Nucleus accumbens (tissue), 56 donors: ENCODE data around the gene GPR18.

Experiments
- DNase-seq, 56 donors: peaks; one replicate each; lab custom pipeline; 2025; lab: John Stamatoyannopoulos, UW

The GPR18 gene

DNA sequence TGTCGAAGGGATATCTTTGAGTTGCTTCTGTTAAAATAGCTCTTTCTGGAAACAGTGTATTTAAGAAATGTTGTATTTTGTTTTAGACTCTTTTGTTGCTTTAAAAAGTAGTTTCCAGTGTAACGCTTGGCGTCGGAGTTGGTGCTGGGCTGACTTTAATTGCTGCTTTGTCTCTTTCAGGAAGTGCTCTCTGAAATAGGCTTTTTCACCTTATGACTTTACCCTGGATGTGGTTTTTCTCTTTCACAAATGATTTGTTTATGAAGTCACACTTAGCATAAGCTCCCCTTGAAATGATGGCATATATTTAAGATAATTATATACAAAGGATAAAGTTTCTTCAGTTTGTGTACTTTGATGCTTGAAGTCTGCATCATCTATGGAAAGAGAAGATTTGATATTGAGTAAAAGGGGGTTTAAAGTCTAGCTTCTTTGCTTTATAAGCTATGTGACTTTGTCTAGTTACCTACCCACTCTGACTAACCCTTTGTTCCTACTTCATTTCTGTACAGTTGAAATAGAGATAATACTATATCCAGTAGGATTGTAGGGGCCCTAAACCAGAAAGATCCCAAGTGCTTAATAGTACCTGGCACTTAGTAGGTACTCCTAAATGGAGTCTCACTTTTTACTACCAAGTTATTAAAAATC lies at the start of gene GPR18:
Gene GPR18, minus strand, starts transcription at position 170 of the 651 bp plus-strand sequence. CDS start 2,507 bp downstream, outside the sequence.
- no peak for DNase-seq

- DNase-seq, result no peak
Observed at GRCh38 chr13:99307648-99308339, 49.6 kb upstream of the GPR18 start.

GRCh38 chr13:99307247-99307646 lies 49.1 kb upstream of the GPR18 start, which contains the start of gene GPR183:
TSS of gene GPR183 (minus strand) at chr13:99307399. CDS start at chr13:99296145, 11,254 bp downstream.
- no peak for DNase-seq

DNA sequence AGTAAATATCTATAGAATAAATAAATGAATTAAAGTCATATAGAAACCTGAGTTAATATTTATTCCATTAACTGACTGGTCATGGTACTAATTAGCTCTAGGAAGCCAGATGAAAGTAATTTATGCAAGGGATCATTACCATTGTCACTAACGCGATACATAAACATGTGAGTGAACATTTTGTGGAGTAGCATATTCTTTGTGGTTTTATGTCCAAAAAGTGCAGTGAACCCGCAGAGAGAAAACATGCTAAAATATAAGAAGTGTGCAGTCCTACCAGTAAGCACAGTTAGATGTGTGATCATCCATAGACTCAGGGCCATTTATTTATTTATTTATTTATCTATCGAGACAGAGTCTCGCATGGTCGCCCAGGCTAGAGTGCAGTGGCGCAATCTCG lies 47.4 kb upstream of the GPR18 start:
- DNase-seq, result no peak

- no peak for DNase-seq
Observed at GRCh38 chr13:99305158-99305557, 47.0 kb upstream of the GPR18 start.

DNA sequence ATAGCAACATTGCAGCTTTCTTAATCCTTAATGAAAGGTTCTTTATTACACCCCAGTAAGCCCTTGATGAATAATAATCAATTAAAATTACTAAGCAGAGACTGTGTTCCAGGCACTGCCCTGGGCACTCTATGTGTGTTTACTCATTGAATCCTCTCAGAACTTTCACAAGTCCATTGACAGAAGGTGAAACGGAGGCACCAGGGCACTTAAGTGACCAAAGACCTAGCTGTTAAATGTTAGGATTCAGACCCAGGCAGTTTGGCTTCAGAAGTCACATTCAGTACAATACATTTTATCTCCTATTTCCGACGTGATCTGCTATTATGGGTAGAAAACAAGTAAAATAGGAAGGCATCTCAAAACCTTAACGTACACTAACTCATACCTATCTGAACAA lies 46.4 kb upstream of the GPR18 start:
- DNase-seq, result no peak

- DNase-seq, result peak in 7 of 56 donors; percentile 12 to 33 (median 23)
Observed at GRCh38 chr13:99303863-99304521, 45.8 kb upstream of the GPR18 start.

- DNase-seq, result no peak
Observed at GRCh38 chr13:99302637-99303505, 44.7 kb upstream of the GPR18 start.

DNA sequence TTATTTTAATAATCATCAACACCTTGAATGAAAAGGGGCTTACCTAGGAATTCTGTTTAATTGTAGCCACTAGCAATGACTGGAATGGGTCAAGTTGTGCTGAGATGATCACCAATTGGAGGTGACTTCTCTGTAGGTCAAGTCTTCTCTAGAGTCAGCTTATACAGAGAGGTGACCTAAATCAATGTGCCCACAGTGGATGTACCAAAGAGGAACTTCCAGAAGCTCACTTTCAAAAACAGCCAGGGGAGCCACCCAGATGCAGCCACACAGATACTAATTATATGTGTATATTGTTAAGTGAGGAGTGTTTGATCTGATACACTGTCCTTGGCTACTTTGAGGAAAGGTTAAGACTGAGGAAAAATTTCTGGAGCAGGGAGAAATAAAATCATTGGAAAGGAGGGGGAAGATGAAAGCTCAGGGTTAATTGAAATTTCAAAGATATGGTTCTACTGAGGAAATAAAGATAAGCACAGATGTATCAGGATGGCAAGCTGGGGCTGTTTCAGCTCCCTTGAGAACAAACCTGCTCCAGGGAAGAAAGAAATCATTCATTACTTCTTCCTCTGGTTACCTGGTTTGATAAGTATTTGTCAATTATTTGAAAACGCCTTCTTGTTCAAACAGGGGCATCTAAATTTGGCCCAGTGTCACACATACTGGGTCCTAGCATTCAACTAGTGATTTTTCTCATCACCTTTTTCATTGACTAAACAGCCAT lies 43.9 kb upstream of the GPR18 start:
- DNase-seq, result no peak

- DNase-seq, result no peak
Observed at GRCh38 chr13:99301056-99301838, 43.1 kb upstream of the GPR18 start.

DNA sequence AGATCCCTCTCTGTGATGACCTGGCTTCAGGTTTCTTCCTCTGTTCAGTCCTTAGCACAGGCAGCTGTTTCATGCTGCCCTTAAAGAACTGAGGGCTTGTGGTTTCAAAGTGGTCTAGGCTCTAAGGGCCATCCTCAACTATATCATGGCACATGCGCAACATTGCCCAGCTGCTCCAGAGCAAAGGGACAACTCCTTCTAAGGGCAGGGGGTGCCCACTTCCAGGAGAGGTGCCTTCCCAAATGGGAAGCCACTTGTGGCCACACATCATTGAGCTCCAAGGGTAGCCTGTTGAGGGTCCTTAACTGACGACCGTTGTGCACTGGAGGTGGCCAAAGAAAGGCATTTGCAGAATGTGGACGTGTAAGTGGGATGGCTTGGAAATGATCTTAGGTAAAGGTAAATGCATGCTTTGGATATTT lies 41.8 kb upstream of the GPR18 start:
- DNase-seq, result no peak

DNA sequence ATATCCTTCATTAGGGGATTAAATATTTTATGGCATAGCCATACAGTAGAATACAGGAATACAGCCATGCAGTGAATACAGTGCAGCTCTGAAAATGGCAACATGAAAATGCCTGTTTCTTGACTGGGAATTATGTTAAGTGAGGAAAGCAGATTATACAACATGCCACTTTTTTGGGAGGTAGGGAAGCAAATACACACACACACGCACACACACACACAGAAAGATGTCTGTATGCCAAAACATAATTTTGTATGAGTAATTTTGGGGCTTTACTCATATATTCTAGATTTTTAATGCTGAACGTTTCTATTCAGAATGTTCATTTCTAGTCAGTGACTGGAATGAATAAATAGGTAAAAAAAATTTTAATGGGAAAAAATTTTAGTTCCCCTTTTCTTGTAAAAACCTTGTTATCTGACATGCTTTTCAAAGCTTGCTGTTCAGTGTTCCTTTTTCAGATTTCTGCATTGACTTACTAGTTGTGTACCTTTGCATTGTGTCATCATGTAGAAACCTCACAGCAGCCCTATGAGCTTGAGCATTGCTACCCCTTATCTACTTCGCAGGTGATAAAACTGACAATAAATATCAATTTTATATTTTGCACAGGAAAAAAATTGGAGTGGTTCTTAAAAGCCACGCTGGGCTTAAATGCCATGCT lies 41.2 kb upstream of the GPR18 start:
- DNase-seq, result no peak

GRCh38 chr13:99298056-99298455 lies 39.9 kb upstream of the GPR18 start:
- DNase-seq, result no peak

- DNase-seq, result no peak
Observed at GRCh38 chr13:99297331-99297730, 39.2 kb upstream of the GPR18 start.

DNA sequence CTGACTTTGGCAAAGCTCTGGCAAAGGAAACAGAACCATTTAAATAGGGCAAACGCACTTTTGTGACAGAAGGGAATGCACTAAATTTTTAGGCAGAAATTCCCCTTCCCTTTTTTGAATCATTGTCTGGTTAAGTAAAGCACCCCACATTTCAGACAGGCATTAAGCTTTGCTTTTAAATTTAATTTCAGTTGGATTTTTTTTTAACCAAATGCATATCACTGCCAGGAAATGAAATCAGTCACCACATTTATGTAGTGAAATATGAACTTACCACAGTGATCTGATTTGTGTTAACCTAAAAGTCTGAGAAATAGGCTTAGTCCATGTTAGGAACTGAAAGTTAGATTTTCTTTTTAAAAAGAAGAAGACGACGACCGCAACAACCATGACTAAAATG lies 38.2 kb upstream of the GPR18 start:
- no peak for DNase-seq

- no peak for DNase-seq
Observed at GRCh38 chr13:99295488-99296252, 37.5 kb upstream of the GPR18 start.

DNA sequence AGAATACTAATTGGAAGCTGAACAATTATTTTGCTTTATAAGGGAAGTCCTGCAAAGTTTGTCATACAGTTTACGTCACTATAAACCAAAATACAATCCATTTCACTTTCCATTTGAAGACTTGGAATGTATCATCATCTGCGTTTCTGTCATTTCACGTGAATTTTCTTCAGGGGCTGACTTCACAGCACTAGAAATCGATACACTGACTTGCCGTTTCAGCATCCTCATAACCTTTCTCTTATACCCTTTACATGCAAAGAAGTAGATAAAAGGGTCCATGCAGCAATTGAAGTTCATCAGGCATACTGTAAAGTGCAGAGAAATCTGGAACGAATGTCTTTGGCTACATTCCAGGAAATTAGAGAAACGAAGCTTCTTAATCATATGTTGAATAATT lies 36.8 kb upstream of the GPR18 start:
- no peak for DNase-seq

DNA sequence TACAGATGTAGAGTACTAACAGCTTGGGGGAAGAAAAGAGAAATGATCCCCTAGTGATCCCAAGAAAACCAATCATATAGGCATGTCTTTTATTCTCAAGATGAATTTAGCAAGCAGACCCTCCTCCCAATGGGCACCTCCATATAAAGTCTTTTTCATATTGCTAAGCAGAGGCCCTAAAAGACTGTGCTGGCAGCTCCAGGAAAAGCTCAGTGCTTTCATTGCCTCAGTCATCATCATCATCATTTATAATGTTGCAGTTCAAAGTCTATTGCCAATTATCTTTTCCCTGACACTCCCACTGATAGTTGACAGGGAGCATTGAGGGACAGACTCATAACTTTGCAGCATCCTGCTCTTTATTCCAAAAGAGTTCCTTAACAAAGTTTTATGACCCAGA lies 36.0 kb upstream of the GPR18 start:
- no peak for DNase-seq
